Neural cell (in vitro differentiated cells): ENCODE data around the gene SPATA9.

Experiments
- CTCF ChIP-seq: fragments of 450-650 bp; IDR thresholded peaks from 2 replicates; pipeline ENCODE4 v1.5.1; 2014; ENCODE audit warnings: antibody characterized with exemption, mild to moderate bottlenecking, moderate library complexity; ENCODE audit not compliant: poor library complexity, severe bottlenecking
- EZH2 ChIP-seq: fragments of 200-600, 300-800 bp; shearing (Covaris generic), sonication (generic); IDR thresholded peaks from 2 replicates; pipeline ENCODE4 v1.6.1; 2014; ENCODE audit warnings: antibody characterized with exemption, low read length, borderline replicate concordance, mild to moderate bottlenecking; ENCODE audit not compliant: insufficient read depth, poor library complexity, severe bottlenecking
- MXI1 ChIP-seq: fragments of 450-650 bp; conservative IDR thresholded peaks from 2 replicates; pipeline ENCODE4 v1.6.1; 2014; ENCODE audit warnings: antibody characterized with exemption, mild to moderate bottlenecking; ENCODE audit not compliant: poor library complexity, severe bottlenecking
- REST ChIP-seq: IDR thresholded peaks from 2 replicates; pipeline ENCODE4 v1.6.1; 2012; ENCODE audit warnings: borderline replicate concordance

DNA sequence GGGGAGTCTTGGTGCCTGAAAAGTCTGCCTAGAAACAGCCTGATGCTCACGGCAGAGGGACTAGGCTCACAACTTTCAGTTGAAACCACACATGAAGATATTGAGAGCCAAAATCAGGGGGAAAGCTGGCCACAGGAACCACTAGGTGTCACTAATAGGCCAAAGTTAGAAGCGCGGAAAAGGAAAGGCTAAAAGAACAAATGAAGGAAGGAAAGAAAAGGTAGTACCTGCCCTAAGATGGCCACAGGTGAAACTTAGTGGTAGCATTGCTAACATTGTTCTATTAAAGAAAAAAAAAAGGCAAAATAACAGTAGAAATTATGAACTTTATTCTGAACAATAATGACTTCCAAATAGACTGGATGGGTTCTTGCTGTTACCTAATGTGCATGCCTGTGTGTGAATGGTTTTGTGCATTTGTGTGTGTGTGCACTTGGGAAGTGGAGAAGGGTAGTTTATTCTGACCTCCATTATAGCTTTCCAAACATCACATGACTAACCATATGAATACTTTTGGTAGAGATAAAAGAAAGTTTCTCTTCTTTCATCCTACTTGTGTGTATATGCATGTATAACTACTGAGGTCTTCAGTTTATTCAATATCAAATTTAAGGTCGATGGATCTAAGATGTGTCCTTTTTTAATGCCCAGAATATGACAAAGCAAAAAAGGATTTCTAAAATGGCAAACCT, 38.3 kb downstream of the SPATA9 start:
- TF ChIP-seq EZH2 (no peak), CTCF (peak; percentile 83), MXI1 (no peak), REST (no peak)
